HUES6 (cell line): Measurements from ENCODE around the gene CLTA.

Source experiments
- H3K27ac ChIP-seq: 2 replicates; pipeline ENCODE4 v1.7.0; 2013; ENCODE audit warnings: low read depth, mild to moderate bottlenecking, low read length, inconsistent platforms
- H3K27me3 ChIP-seq: 2 replicates; pipeline ENCODE4 v1.6.1; 2013; ENCODE audit warnings: low read length; ENCODE audit not compliant: control insufficient read depth, insufficient read depth
- H3K36me3 ChIP-seq: 2 replicates; pipeline ENCODE4 v1.6.1; 2013; ENCODE audit warnings: low read length; ENCODE audit not compliant: control insufficient read depth, insufficient read depth
- H3K4me1 ChIP-seq: 2 replicates; pipeline ENCODE4 v1.6.1; 2013; ENCODE audit warnings: low read length; ENCODE audit not compliant: control insufficient read depth, insufficient read depth
- H3K4me3 ChIP-seq: 2 replicates; pipeline ENCODE4 v1.5.1; 2013; ENCODE audit warnings: low read depth, low read length
- H3K9ac ChIP-seq: one replicate; pipeline ENCODE4 v1.6.1; 2013; ENCODE audit warnings: mild to moderate bottlenecking, low read length
- H3K9me3 ChIP-seq: 2 replicates; pipeline ENCODE4 v1.6.1; 2013; ENCODE audit warnings: low read depth, low read length; ENCODE audit not compliant: control insufficient read depth, insufficient read depth

CLTA gene

DNA sequence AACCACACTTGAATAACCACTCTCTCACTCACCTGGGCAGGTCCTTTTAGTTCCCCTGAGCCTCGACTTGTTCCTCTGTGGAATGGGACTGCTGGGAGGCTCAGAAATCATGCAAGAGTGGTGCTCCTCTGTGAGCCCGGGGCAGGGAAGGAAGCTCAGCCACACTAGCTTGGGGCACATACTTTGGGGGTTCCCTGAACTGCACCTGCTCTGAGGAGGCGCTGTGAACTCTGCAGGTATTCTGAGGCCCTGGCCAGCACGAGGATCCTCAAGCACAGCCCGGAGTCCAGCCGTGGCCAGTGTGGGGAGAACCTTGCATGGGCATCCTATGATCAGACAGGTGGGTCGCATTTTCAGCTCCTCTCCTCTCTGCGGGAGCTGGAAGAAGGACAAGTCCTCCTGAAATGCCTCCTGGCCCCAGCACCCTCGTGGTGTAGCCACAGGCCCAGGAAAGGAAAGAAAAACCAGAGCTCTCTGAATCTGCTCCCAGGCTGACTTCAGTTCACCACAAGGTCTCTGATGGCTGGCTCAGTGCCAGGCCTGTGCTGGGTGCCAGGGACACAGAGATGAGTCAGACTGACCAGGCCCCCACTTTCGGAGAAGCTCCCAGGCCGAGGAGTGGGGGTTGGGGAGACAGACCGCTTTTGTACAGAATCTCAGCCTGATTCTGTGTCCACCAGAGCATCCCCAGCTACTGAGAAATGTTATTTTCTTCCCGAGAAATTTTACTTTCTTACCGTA lies 42.2 kb upstream of the CLTA start:
- H3K36me3 ChIP-seq, result no peaks in the 10 kb centered on the region

DNA sequence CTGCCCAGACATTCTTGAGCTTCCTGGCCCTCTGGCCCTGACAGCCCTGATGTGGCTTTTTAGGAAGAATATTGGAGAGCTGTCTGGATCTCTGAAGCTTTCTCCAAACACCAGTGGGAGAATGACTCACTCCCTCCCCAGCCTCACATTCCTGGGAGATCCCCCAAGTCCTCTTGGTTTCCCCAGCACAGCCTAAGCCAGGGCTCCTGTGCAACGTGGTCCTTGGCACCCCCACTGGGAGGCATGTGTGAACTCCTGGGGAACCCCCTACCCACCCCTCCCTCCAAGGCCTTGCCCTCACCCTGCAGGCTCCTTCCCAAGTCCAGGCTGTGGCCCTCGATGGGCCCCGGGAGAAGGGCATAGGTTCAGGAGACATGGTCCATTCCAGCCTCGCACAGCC lies 41.5 kb upstream of the CLTA start:
- H3K36me3 ChIP-seq, result no peaks in the 10 kb centered on the region
- peaks cover 3% of the 10 kb centered on the region; the same call in 1 of the 2 replicates for H3K27me3 ChIP-seq
- peaks cover 9% of the 10 kb centered on the region for H3K9me3 ChIP-seq
- peaks cover 4% of the 10 kb centered on the region; the same call in 1 of the 2 replicates for H3K4me1 ChIP-seq
- H3K9ac ChIP-seq, result no peak overlapping the region
- H3K4me3 ChIP-seq, result no peak overlapping the region
- H3K27ac ChIP-seq, result no peak overlapping the region

More for the DNA sequence above, 42.2 kb upstream of the CLTA start:
- peaks cover 4% of the 10 kb centered on the region; the same call in 1 of the 2 replicates for H3K4me1 ChIP-seq
- H3K27me3 ChIP-seq, result peaks cover 5% of the 10 kb centered on the region; the same call in 1 of the 2 replicates
- H3K9me3 ChIP-seq, result peaks cover 9% of the 10 kb centered on the region
- no peak overlapping the region for H3K4me3 ChIP-seq
- no peak overlapping the region for H3K27ac ChIP-seq
- no peak overlapping the region for H3K9ac ChIP-seq

DNA sequence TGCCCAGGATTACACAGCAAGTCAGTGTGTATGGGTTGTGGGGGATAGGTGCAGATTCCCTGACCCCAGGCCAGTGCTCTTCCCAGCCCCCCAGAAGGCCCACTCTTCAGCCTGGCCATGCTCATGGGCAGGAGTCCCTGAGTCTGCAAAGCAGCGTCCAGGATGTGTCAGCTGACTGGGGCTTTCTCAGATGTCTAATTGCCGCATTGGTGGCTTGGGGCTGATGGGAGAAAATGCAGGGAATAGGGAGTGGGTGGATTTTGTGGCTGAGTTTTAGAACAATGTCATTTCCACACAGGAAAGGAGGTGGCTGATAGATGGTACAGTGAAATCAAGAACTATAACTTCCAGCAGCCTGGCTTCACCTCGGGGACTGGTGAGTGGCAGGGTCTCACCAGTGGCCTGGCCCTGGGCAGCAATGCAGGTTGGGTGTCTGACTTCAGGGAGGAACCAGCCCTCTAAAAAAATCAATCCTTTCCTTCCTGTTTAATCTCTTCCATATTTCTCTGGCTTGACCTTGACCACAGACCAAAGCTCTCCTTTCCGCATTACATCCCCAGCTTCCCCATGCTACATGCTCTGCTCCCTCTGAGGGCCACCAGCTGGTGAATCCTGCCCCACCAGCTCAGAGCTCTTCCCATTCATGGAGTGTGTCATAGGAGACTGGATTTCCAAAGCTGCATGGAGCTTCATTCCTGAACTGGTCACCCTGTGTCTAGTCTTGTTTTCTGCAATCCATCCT lies 40.0 kb upstream of the CLTA start:
- Histone ChIP-seq H3K4me3 (no peak overlapping the region), H3K9ac (no peak overlapping the region), H3K27ac (no peak overlapping the region)

DNA sequence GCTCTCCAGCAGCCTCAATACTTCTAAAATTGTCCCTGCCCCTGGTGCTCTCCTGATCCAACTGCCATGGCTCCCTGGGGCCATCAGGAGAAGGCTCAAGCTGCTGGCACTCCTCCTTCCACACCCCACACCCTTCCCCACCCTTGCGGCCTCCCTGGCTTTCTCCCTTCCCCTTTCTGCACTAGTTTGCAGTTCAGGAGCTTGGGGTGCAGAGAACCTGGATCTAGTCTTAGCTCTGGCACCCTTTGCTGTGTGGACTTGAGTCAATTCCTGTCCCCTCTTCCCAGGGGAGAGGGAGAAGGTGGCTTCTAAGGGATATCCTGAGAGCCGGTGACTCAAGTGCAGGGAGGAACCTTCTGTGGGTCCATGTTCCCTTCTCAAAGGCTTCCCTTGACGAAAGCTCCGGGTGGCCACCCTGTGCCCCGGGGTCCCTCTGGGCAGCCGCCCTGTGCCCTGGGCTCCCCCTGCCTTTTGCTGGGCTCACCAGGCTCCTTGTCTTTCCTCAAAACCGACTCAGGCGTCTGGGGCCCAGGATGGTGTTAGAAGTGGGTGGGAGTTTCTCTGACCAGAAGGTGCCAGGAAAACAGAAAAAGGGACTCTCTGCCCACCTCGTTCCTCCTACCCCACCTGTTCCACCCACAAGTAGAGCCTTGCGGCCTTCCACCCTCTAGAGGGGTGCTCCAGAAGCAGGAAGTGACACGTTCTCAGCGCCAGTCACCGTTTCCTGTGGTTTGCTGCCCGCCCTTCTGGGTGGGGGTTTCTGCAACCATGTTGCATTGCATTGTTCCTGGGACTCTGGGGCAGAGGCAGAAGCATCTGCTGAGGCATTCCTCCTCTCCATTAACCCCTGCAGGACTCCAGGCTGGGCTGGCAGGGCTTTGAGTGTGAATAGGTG lies 39.2 kb upstream of the CLTA start:
- Histone ChIP-seq H3K36me3 (peaks cover 5% of the 10 kb centered on the region; the same call in 1 of the 2 replicates), H3K27ac (no peak overlapping the region), H3K9ac (no peak overlapping the region), H3K4me1 (peaks cover 4% of the 10 kb centered on the region; the same call in 1 of the 2 replicates), H3K4me3 (no peak overlapping the region), H3K27me3 (no peaks in the 10 kb centered on the region), H3K9me3 (peaks cover 5% of the 10 kb centered on the region)

More for the DNA sequence above, 40.0 kb upstream of the CLTA start:
- Histone ChIP-seq H3K27me3 (no peaks in the 10 kb centered on the region), H3K9me3 (peaks cover 3% of the 10 kb centered on the region; the same call in 1 of the 2 replicates), H3K36me3 (no peaks in the 10 kb centered on the region), H3K4me1 (peaks cover 4% of the 10 kb centered on the region; the same call in 1 of the 2 replicates)

DNA sequence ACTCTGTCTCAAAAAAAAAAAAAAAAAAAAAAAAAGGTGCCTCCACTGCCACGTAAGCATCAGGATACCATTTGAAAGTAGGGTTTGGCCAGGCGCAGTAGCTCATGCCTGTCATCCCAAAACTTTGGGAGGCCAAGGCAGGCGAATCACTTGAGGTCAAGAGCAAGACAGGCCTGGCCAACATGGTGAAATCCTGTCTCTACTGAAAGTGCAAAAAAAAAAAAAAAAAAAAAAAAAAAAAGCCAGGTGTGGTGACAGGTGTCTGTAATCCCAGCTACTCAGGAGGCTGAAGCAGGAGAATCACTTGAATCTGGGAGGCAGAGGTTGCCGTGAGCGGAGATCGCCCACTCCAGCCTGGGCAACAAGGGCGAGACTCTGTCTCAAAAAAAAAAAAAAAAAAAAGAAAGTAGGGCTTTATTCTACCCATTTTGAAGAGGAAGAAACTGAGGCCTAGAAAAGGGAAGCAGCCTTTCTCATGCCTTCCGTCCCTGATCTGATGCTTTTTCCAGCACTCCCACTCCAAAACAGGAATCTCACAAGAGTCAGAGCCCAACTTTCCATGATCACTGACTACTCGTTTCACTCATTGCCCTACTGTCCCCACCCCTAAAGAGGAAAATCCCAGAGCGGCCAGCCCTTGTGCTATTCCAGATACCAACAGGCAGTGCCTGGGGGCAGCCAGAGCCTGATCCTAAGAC lies 37.8 kb upstream of the CLTA start:
- Histone ChIP-seq H3K9me3 (peaks cover 7% of the 10 kb centered on the region), H3K9ac (no peak overlapping the region), H3K36me3 (peaks cover 5% of the 10 kb centered on the region; the same call in 1 of the 2 replicates), H3K4me1 (peaks cover 4% of the 10 kb centered on the region; the same call in 1 of the 2 replicates), H3K27me3 (no peaks in the 10 kb centered on the region), H3K4me3 (no peak overlapping the region), H3K27ac (no peak overlapping the region)

DNA sequence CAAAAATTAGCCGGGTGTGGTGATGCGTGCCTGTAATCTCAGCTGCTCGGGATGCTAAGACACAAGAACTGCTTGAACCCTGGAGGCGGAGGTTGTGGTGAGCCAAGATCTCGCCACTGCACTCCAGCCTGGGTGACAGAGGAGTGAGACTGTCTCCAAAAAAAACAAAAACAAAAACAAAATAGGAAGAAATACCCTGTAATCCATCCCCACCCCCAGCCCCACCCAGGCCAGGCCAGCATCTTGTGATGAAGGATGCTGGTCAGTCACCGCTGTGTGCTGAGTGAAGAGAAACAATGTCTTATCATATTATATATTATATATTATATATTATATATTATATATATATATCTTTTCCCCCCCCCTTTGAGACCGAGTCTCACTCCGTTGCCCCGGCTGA lies 37.0 kb upstream of the CLTA start:
- Histone ChIP-seq H3K27ac (no peak overlapping the region), H3K27me3 (no peaks in the 10 kb centered on the region), H3K4me3 (no peak overlapping the region), H3K36me3 (peaks cover 5% of the 10 kb centered on the region; the same call in 1 of the 2 replicates), H3K9ac (no peak overlapping the region), H3K4me1 (peaks cover 4% of the 10 kb centered on the region; the same call in 1 of the 2 replicates), H3K9me3 (peaks cover 12% of the 10 kb centered on the region)

DNA sequence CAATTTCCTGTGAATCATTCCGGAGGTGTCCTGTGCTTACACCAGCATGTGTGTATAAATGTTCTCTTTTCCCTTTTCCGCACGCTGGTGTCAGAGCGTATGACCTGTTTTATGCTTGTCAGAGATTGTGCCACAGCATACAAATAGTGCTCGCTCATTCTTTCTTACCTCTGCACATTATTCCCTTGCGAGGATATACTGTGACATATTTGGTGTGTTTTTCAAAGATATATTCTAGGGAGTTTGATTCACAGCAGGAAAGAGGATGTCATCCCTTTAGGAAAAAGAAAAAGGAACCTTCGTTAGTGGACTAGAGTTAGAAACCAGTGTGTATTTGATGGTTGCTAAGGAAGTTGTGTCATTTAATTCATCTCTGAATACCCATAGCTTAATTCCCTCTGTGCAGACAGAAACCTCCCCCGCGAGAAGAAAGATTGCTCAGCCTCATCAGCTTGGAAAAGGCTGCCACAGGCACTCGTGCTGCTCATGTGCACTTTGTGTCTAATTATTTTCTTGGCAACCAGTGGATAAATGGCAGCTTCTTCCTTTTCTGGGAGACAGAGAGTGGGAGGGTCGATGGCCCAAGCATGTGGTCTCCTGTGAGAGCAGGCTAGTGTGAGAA lies 36.3 kb upstream of the CLTA start:
- H3K27ac ChIP-seq, result no peak overlapping the region

DNA sequence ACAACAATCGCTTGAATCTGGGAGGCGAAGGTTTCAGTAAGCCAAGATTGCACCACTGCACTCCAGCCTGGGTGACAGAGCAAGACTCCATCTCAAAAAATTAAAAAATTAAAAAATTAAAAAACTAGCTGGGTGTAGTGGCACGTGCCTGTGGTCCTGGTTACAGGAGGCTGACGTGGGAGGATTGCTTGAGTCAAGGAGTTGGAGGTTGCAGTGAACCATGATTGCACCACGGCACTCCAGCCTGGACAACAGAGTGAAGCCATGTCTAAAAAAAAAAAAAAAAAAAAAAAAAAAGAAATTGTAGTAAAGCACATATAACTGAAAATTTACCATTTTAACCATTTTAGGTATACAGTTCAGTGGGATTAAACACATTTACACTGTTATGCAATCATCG lies 34.6 kb upstream of the CLTA start:
- Histone ChIP-seq H3K4me3 (no peak overlapping the region), H3K27me3 (no peaks in the 10 kb centered on the region), H3K9me3 (peaks cover 12% of the 10 kb centered on the region), H3K27ac (no peak overlapping the region), H3K9ac (no peak overlapping the region), H3K36me3 (peaks cover 5% of the 10 kb centered on the region; the same call in 1 of the 2 replicates), H3K4me1 (peaks cover 4% of the 10 kb centered on the region; the same call in 1 of the 2 replicates)

More for the DNA sequence above, 36.3 kb upstream of the CLTA start:
- Histone ChIP-seq H3K4me1 (peaks cover 4% of the 10 kb centered on the region; the same call in 1 of the 2 replicates), H3K36me3 (peaks cover 5% of the 10 kb centered on the region; the same call in 1 of the 2 replicates), H3K4me3 (no peak overlapping the region), H3K9ac (no peak overlapping the region), H3K27me3 (no peaks in the 10 kb centered on the region), H3K9me3 (peaks cover 12% of the 10 kb centered on the region)

DNA sequence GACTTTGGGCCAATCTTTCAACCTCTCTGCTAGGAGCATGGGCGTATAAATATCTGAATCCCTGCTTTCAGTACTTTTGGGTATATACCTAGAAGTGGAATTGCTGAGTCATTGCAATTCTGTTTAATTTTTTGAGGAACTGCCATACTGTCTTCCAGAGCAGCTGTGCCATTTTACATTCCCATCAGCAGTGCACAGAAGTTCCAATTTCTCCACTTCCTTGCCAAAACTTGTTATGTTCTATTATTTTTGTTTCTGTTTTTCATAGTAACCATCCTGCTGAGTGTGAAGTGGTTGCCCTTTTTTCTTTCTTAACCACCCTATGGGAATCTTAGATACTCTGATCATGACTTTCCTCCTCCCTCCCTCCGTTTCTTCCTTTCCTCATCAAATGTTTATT lies 32.6 kb upstream of the CLTA start:
- H3K36me3 ChIP-seq, result peaks cover 5% of the 10 kb centered on the region; the same call in 1 of the 2 replicates
- H3K4me1 ChIP-seq, result peaks cover 16% of the 10 kb centered on the region
- peaks cover 12% of the 10 kb centered on the region for H3K9me3 ChIP-seq
- no peaks in the 10 kb centered on the region for H3K27me3 ChIP-seq
- H3K27ac ChIP-seq, result no peak overlapping the region
- H3K9ac ChIP-seq, result no peak overlapping the region
- H3K4me3 ChIP-seq, result no peak overlapping the region

DNA sequence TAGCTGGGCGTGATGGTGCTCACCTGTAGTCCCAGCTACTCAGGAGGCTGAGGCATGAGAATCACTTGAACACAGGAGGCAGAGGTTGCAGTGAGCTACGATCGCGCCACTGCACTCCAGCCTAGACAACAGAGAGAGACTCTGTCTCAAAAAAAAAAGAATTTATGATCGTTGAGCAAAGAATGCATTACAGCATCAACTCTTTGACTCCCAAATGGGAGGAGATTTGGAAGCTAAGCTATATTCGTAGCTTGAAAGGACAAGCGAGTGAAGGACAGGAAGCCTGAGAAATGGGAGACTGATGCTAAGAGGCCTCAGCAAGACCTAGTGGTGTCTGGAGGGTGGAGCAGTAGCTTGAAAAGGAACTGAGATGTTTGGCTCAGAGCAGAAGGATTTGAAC lies 31.8 kb upstream of the CLTA start:
- H3K9ac ChIP-seq, result no peak overlapping the region
- H3K27me3 ChIP-seq, result no peaks in the 10 kb centered on the region
- no peak overlapping the region for H3K27ac ChIP-seq
- H3K9me3 ChIP-seq, result peaks cover 12% of the 10 kb centered on the region
- peaks cover 23% of the 10 kb centered on the region for H3K4me1 ChIP-seq
- H3K4me3 ChIP-seq, result no peak overlapping the region
- peaks cover 5% of the 10 kb centered on the region; the same call in 1 of the 2 replicates for H3K36me3 ChIP-seq
